ENCODE data around the gene ALG11. TPM values are rescaled to one million over a fixed set of nuclear protein-coding genes. Genes with fewer than 3 reads are reported as not detected.

Gene ALG11
- 11.5 and 15.7 TPM in 2 replicates for total RNA-seq

GRCh38 chr13:52011632-52012511, at the start of gene ALG11:
Gene ALG11 (plus strand): TSS chr13:52012398. CDS start chr13:52012419, 21 bp downstream.

GRCh38 chr13:52010890-52011631, 1.1 kb upstream of the ALG11 start, which contains the start of gene ATP7B:
Gene ATP7B (minus strand): TSS chr13:52011450. CDS start chr13:52011337, 113 bp downstream.

GRCh38 chr13:52024481-52024880, 12.3 kb downstream of the ALG11 start, which contains the start of gene UTP14C:
Gene UTP14C (plus strand): TSS chr13:52024691. CDS start chr13:52028805, 4,114 bp downstream.

Other genes starting within 250 kb of the ALG11 start
- gene DHRS12, start 208.2 kb upstream of the ALG11 start, total RNA-seq, result 3.0 and 3.4 TPM in 2 replicates
- under 0.01 TPM in 1 of 2 replicates, not detected in the other for gene TMEM272, start 167.2 kb upstream of the ALG11 start, total RNA-seq
- not detected in 2 replicates for gene CCDC70, start 150.4 kb upstream of the ALG11 start, total RNA-seq
- 3.1 and 7.0 TPM in 2 replicates for gene ATP7B, start 948 bp upstream of the ALG11 start, total RNA-seq
- gene UTP14C, start 12.3 kb downstream of the ALG11 start, total RNA-seq, result 10.2 and 10.8 TPM in 2 replicates
- gene NEK5, start 116.7 kb downstream of the ALG11 start, total RNA-seq, result 0.24 and 0.43 TPM in 2 replicates
- 3.6 and 5.1 TPM in 2 replicates for gene NEK3, start 147.2 kb downstream of the ALG11 start, total RNA-seq